ENCODE data around the gene RIPPLY2.

Gene RIPPLY2

GRCh38 chr6:83860359-83860755 lies 7.2 kb downstream of the RIPPLY2 start:
- DNase-seq (no peak), ATAC-seq (ENCODE audit: insufficient read depth, low read depth) (no peak)
- peaks cover 36% of the 10 kb centered on the region for H3K79me2 ChIP-seq (ENCODE audit: insufficient read depth, low read length)

GRCh38 chr6:83860782-83861495 lies 7.8 kb downstream of the RIPPLY2 start:
- H3K9ac ChIP-seq (ENCODE audit: low read depth, low read length), result peak overlapping the region; percentile 62
- H3K4me1 ChIP-seq (ENCODE audit: insufficient read depth, low read length), result peaks cover 25% of the 10 kb centered on the region

More at GRCh38 chr6:83860359-83860755, 7.2 kb downstream of the RIPPLY2 start:
- H3K4me3 ChIP-seq (ENCODE audit: low read depth in 1 of 2, low read length in 2 of 2), result peak overlapping the region; percentile 65 to 98
- H3K27ac ChIP-seq (ENCODE audit: low read length), result peak overlapping the region; percentile 77
- H3K4me2 ChIP-seq (ENCODE audit: insufficient read depth, low read length), result peak overlapping the region; percentile 97
- peaks cover 25% of the 10 kb centered on the region for H3K4me1 ChIP-seq (ENCODE audit: insufficient read depth, low read length)
- TF ChIP-seq CTCF (IDR thresholded peaks at IDR 0.05; ENCODE audit: borderline replicate concordance, extremely low read depth, low read length, poor library complexity, severe bottlenecking), result no peak
- H3K27me3 ChIP-seq (ENCODE audit: insufficient read depth, low read length, poor library complexity), result no peaks in the 10 kb centered on the region
- no peaks in the 10 kb centered on the region for H3K9me3 ChIP-seq (ENCODE audit: insufficient read depth, low read length, severe bottlenecking)
- peaks cover 14% of the 10 kb centered on the region for H3K36me3 ChIP-seq (ENCODE audit: insufficient read depth, low read length)
- peak overlapping the region; percentile 98 for H2AFZ ChIP-seq (ENCODE audit: low read depth, low read length)
- H3K9ac ChIP-seq (ENCODE audit: low read depth, low read length), result peak overlapping the region; percentile 62
- H4K20me1 ChIP-seq (ENCODE audit: insufficient read depth, low read length), result peaks cover 3% of the 10 kb centered on the region

GRCh38 chr6:83862776-83863471 lies 9.8 kb downstream of the RIPPLY2 start:
- Histone ChIP-seq H3K27ac (ENCODE audit: low read length) (no peak overlapping the region), H4K20me1 (ENCODE audit: insufficient read depth, low read length) (peaks cover 3% of the 10 kb centered on the region), H3K4me1 (ENCODE audit: insufficient read depth, low read length) (peaks cover 25% of the 10 kb centered on the region), H3K36me3 (ENCODE audit: insufficient read depth, low read length) (peaks cover 39% of the 10 kb centered on the region), H3K9ac (ENCODE audit: low read depth, low read length) (no peak overlapping the region), H3K9me3 (ENCODE audit: insufficient read depth, low read length, severe bottlenecking) (peaks cover 16% of the 10 kb centered on the region), H2AFZ (ENCODE audit: low read depth, low read length) (no peak overlapping the region), H3K27me3 (ENCODE audit: insufficient read depth, low read length, poor library complexity) (no peaks in the 10 kb centered on the region), H3K4me2 (ENCODE audit: insufficient read depth, low read length) (0 out of 2 replicates have a peak overlapping the region, but pooled peaks have one; percentile 0), H3K79me2 (ENCODE audit: insufficient read depth, low read length) (peaks cover 36% of the 10 kb centered on the region), H3K4me3 (ENCODE audit: low read depth in 1 of 2, low read length in 2 of 2) (no peak overlapping the region)
- ATAC-seq (ENCODE audit: insufficient read depth, low read depth) (no peak), DNase-seq (no peak)
- TF ChIP-seq CTCF (IDR thresholded peaks at IDR 0.05; ENCODE audit: borderline replicate concordance, extremely low read depth, low read length, poor library complexity, severe bottlenecking), result no peak

More at GRCh38 chr6:83860782-83861495, 7.8 kb downstream of the RIPPLY2 start:
- ATAC-seq (ENCODE audit: insufficient read depth, low read depth) (no peak), DNase-seq (no peak)
- Histone ChIP-seq H3K27ac (ENCODE audit: low read length) (no peak overlapping the region), H3K79me2 (ENCODE audit: insufficient read depth, low read length) (peaks cover 36% of the 10 kb centered on the region), H3K4me3 (ENCODE audit: low read depth in 1 of 2, low read length in 2 of 2) (peak overlapping the region; percentile 65 to 98), H3K27me3 (ENCODE audit: insufficient read depth, low read length, poor library complexity) (no peaks in the 10 kb centered on the region), H3K4me2 (ENCODE audit: insufficient read depth, low read length) (peak overlapping the region; percentile 97), H4K20me1 (ENCODE audit: insufficient read depth, low read length) (peaks cover 3% of the 10 kb centered on the region), H3K36me3 (ENCODE audit: insufficient read depth, low read length) (peaks cover 19% of the 10 kb centered on the region), H3K9me3 (ENCODE audit: insufficient read depth, low read length, severe bottlenecking) (no peaks in the 10 kb centered on the region), H2AFZ (ENCODE audit: low read depth, low read length) (peak overlapping the region; percentile 98; the same call in 1 of the 2 replicates)
- TF ChIP-seq CTCF (IDR thresholded peaks at IDR 0.05; ENCODE audit: borderline replicate concordance, extremely low read depth, low read length, poor library complexity, severe bottlenecking), result no peak
- no peak for TF ChIP-seq EZH2 (IDR thresholded peaks at IDR 0.05; ENCODE audit: borderline replicate concordance, low read depth, low read length, severe bottlenecking)

Data from DND-41 (cell line).